ENCODE results near the gene CSNK2A3.
"Not testable (repeated sequence)": the region's sequence is repeated elsewhere in the genome, so short reads cannot be mapped to it uniquely, and the experiment has no call there.

Gene CSNK2A3

GRCh38 chr11:11378184-11378940 lies 25.3 kb upstream of the CSNK2A3 start:
- DNase-seq = no peak

- DNase-seq = no peak
Observed at GRCh38 chr11:11374358-11375148, 21.5 kb upstream of the CSNK2A3 start.

DNA sequence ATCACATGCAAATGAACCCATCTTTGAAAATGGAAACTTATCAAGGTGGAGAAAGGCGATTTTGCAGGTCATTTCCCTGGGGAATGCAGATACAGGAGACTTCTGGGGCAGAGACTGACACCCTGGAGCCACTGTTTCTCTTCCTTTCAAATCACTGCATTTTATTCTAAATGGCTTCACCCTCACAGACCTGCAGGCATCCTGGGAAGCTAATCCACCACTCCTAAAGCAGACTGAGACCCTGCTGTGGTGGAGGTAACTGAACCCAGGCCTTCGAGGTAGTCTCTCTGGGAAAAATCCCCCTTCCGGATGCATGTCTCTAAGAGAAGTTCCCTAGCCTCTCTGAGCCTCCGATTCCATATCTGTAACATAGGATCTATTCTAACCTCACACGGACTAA lies 20.9 kb upstream of the CSNK2A3 start:
- DNase-seq = no peak

GRCh38 chr11:11372461-11372860 lies 19.4 kb upstream of the CSNK2A3 start:
- DNase-seq = no peak

- no peak for DNase-seq
Observed at GRCh38 chr11:11370962-11371303, 17.9 kb upstream of the CSNK2A3 start.

DNA sequence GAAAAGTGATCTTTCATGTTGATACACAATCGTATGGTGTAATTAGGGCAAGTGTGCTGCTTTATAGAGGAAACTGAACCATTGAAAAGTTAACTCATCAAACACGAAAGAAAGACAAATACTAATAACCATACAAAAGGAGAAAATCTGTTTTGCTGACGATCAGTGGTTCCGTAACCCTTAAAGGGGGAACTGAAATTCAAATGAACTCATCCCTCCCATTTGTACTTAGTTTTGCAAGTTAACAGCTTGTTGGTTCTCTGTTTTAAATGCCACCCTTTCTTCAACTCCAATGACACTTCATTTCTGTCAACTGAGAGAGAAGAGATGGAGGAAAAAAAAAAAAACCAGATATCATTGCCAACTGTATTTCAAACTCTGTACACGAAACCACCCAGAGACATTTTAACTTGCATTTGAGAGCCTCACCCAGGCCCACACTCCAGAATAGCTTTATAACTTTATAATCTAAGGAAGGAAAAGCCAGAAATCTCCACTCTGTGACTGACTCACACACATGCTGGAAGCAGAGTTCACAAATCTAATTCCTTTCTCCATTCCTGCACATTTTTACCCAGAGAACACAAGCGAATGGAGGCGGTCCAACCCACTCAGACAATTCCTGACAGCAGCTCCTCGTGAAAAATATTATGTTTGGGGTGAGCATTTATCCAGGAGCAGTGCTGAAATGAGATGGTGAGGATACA lies 17.4 kb upstream of the CSNK2A3 start:
- DNase-seq = no peak

- DNase-seq = no peak
Observed at GRCh38 chr11:11366793-11367192, 13.7 kb upstream of the CSNK2A3 start.

DNA sequence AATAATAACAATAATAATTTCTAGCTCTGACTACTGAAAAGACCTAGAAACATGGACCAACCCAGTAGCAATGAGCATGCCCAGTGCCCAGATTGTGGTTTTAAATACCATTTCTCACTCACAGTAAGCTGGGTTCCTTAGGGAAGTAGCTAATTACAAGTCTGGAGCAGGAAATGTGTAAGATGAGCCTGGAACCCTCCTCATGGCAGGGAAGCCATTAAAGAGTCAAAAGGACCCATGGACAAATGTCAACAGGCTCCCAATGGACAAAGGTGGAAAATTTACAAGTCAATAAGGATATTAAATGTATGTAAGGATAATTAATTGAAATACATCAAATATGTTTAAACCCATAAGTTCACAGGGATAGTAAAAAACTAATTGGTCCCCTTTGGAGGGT lies 10.6 kb upstream of the CSNK2A3 start:
- DNase-seq = no peak

- no peak for DNase-seq
Observed at GRCh38 chr11:11359611-11360010, 6.6 kb upstream of the CSNK2A3 start.

DNA sequence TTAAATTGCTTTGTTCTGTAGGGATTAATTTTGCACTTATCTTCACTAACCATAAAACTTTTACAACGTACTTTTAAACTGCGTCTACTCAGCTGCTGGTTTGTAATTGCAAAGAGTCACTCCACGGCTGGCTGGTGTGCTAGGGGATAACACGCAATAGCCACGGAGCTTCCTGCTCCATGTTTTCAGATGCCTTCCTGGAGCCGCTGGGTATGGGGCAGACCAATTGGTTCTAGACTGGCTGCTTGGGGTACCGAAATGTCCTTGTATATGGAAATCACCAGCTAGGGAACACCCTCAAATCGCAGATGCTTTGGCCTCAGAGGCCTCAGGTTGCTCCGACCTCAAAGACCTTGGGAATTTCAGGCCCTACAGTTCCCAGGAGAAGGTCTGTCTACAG lies 3.8 kb upstream of the CSNK2A3 start:
- DNase-seq = no peak

DNA sequence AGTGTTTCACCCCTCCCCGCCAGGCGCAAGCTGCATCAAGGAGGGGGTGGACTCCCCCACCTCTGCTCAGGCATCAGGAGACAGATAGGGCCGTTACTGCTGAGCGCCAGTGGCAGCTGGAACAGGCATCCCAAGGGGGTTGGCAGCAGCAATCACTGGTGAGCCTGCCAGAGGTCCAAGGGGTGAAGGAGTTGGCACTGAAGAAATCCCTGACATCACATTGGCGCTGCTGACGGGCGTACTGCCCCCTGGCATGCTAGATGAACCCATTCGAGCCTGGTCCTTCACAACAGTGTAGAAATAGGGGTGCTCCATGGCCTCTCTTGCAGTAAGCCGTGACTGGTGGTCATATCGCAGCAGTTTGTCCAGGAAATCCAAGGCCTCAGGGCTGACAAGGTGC lies 1.2 kb downstream of the CSNK2A3 start:
- DNase-seq = not testable (repeated sequence)

DNA sequence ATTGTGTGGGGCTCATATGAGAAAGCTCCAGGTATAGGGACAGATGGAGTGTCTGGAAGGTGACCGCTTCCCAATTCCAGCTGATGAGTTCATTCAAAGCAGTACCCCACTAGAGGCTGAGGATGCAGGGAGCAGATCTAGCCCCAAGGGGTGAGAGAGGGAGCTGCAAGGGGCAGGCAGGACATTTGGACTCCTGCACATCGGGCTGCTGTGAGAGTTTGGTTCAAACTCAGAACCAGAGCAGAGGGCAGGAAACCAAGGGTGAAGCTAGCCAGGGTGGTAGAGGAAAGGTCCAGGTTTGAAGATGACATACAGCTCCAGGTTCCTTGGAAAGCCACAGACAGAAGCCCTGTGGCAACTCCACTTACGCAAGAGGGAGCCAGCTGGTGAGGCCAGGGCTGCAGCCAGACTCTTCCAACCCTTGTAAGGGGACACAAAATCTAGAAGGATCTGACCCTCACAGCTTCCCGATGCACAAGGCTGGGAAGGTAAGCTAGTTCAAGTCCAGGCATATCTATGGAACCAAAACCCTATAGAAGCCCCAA lies 1.9 kb downstream of the CSNK2A3 start:
- no peak for DNase-seq

GRCh38 chr11:11349870-11350337 lies 3.1 kb downstream of the CSNK2A3 start:
- no peak for DNase-seq

- no peak for DNase-seq
Observed at GRCh38 chr11:11349106-11349825, 3.8 kb downstream of the CSNK2A3 start.

- no peak for DNase-seq
Observed at GRCh38 chr11:11348303-11348702, 4.7 kb downstream of the CSNK2A3 start.

DNA sequence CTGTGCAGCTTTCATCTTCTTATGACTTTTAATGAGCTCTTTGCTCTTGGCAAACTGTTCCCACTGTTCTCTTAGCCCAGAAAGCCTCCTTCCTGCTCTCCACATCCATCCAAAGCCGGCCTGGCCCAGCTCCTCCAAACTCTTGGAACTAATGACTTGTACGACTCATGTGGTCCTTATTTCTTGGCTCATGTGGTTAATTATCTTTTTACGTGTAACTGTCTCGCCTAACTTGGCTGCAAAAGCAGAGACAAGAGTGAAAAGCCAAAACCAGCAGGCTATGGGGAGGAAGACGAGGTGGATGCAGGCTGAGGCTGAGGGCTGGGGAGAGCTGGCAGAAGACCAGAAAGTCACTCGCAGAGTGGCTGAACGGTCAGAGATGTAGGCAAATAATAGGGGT lies 5.5 kb downstream of the CSNK2A3 start:
- DNase-seq = no peak

DNA sequence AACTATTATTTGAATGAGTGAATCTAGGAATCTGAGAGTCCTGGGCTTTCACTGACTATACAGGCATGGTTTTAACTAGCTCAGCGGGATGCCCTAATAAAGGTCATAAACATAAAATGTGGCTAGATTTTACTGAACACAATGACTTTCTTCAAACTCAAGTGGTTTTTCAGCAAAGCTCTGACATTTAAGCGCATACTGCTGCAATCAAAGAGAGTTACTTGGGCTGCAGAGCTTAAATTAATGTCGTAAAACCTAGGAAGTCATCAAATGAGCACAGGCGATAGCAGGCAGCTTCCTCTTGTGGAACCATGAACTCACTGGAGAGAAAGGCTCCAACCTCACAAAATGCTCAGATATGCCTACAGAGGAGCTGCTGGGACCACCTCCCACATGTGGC lies 6.7 kb downstream of the CSNK2A3 start:
- DNase-seq = peak in 1 of 2 experiments; percentile 43

DNA sequence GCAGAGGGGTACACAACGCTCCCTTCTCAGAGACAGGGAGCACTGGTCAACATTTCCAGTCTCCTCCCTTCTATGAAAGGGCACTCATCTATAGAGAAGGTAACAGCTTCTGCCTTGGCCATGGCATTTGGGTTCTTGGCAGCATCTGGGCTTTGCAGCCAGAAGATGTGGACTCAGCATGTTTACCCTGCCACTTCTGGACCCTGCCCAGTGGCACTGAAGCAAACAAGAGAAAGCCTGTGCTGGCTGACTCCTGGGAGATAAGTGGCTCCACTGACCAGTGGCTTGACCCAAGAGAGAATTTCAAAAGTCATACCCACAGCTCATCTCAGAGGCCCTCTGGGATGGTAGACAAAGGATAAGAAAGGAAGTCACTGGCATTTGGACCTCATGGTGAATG lies 8.0 kb downstream of the CSNK2A3 start:
- no peak for DNase-seq

- DNase-seq = no peak
Observed at GRCh38 chr11:11344045-11344444, 9.0 kb downstream of the CSNK2A3 start.

DNA sequence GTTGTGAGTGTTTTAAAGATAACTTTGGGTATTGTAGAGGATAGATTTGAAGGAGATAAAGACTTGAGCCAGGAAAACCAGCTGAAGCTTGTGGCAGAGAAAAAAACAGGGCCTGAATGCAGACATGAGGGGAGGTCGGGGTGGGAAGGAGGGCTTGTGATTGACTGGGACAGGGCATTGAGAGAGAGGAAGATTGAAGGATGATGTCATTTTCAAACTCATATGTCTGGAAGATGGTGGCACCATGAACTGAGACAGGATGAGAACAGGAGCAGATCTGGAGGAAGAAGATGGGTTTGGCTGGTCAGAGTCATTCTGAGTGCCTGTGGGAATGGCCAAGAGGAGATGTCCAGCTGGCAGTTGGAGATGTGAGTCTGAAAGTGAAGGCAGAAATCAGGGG lies 14.7 kb downstream of the CSNK2A3 start:
- DNase-seq = no peak

- DNase-seq = no peak
Observed at GRCh38 chr11:11336664-11337063, 16.4 kb downstream of the CSNK2A3 start.

GRCh38 chr11:11335043-11335442 lies 18.0 kb downstream of the CSNK2A3 start:
- DNase-seq = no peak

DNA sequence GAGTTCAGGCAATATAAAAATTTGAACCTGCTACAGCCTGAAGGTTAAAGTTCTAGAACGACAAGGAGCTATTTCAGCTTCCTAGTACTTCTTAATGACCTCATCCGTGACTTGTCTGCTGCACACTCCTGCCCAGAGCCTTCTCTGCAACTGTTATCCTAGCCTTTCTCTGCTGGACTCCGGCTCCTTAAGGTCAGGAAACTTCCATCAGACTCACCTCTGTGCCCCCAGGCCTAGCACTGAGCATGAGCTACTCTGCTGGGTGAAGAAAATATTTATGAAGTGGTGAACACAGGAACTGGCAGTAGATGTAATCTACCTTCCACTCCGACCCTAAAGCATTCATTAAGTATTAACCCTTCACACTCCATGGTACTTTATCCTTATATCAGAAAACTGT lies 18.4 kb downstream of the CSNK2A3 start:
- no peak for DNase-seq

Data from NCI-H187 (cell line).